ENCODE data around the gene C4orf50.

DNA sequence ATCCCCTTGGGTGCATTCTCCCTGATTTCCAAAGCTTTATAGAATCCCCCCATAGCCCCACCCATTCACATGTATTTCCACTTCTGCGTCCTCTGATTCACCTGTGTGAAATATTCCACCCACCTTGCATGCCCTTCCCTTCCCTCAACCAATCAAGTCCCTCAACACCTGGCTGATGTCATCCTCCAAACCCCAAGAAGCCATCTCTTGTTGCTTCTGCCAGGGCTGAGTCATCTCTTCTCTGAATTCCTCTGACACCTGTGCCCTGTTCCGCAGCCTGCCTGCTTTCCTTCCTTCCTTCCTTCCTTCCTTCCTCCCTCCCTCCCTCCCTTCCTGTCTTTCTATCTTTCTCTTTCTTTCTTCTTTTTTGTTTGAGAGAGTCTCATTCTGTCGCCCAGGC is 135.3 kb downstream of the C4orf50 start:
- TF ChIP-seq POLR2A (IDR thresholded peaks at IDR 0.05): no peak
- TF ChIP-seq, protein P1, sequence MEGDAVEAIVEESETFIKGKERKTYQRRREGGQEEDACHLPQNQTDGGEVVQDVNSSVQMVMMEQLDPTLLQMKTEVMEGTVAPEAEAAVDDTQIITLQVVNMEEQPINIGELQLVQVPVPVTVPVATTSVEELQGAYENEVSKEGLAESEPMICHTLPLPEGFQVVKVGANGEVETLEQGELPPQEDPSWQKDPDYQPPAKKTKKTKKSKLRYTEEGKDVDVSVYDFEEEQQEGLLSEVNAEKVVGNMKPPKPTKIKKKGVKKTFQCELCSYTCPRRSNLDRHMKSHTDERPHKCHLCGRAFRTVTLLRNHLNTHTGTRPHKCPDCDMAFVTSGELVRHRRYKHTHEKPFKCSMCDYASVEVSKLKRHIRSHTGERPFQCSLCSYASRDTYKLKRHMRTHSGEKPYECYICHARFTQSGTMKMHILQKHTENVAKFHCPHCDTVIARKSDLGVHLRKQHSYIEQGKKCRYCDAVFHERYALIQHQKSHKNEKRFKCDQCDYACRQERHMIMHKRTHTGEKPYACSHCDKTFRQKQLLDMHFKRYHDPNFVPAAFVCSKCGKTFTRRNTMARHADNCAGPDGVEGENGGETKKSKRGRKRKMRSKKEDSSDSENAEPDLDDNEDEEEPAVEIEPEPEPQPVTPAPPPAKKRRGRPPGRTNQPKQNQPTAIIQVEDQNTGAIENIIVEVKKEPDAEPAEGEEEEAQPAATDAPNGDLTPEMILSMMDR (IDR thresholded peaks at IDR 0.05): no peak
